DOHH2 (cell line): ENCODE measurements around the gene ENTPD3.

ENCODE experiments used
- EZH2phosphoT487 ChIP-seq: fragments of 200-600 bp; sonication (generic); IDR thresholded peaks from 2 replicates; pipeline ENCODE4 v1.6.1; 2017; ENCODE audit warnings: borderline replicate concordance, mild to moderate bottlenecking, antibody characterized with exemption, low read length, moderate library complexity, mixed read lengths
- TF ChIP-seq, protein P1 (sequence below): fragments of 200-600 bp; sonication (generic); IDR thresholded peaks from one replicate; pipeline ENCODE4 v1.5.1; 2014; ENCODE audit warnings: antibody characterized with exemption, mild to moderate bottlenecking, low read depth, low read length; ENCODE audit not compliant: poor library complexity, severe bottlenecking

DNA sequence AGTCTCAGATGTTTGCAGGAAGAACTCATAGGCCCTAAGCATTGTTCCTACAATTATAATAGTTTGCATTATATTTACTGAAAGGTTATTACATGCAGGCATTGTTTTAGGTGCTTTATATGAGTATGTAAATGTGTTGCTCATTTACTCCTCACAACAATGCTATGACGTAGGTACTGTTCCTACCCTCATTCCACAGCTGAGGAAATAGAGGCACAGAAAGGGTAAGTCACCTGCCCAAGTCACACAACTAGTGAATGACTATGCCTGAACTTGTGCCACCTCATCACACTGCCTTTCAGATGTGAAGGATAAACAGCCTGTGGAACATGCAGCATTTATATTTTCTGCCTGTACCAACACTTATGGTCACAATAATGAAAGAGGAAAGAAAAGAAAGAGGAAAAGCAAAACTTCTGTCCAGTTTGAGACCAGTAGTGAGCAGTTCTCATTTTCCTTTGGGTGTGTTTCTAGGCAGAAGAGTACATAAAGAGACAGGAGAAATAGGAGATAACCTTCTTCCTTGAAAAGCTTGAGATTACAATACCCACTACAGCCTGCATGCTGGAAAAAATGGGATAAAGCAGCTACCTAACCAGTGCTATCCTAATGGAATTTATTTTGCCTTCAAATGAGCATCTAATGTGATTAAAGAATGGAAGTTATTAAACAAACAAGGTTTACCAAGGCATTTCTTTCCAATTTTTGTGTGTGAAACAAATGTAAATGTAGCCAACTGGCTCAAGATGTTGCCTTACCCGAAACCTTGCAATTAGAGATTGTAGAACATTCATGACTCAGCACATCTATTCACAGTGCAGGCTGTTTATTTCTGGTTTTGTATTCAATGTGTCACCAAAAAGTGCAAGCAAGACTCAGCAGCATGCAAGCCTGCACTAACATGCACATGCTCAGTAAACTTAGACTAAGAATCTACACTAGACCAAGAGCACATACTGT is 20.5 kb upstream of the ENTPD3 start:
- TF ChIP-seq, protein P1, sequence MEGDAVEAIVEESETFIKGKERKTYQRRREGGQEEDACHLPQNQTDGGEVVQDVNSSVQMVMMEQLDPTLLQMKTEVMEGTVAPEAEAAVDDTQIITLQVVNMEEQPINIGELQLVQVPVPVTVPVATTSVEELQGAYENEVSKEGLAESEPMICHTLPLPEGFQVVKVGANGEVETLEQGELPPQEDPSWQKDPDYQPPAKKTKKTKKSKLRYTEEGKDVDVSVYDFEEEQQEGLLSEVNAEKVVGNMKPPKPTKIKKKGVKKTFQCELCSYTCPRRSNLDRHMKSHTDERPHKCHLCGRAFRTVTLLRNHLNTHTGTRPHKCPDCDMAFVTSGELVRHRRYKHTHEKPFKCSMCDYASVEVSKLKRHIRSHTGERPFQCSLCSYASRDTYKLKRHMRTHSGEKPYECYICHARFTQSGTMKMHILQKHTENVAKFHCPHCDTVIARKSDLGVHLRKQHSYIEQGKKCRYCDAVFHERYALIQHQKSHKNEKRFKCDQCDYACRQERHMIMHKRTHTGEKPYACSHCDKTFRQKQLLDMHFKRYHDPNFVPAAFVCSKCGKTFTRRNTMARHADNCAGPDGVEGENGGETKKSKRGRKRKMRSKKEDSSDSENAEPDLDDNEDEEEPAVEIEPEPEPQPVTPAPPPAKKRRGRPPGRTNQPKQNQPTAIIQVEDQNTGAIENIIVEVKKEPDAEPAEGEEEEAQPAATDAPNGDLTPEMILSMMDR: no peak
- TF ChIP-seq EZH2phosphoT487: no peak
